Hippocampal formation (tissue), 2 donors: ENCODE measurements around the gene GEMIN5.
A peak's percentile ranks its signal among the peaks of the same experiment; 100 is the strongest.

Experiments
- DNase-seq, 2 donors: peaks; one replicate each; lab custom pipeline; 2025; lab: John Stamatoyannopoulos, UW

The GEMIN5 gene

GRCh38 chr5:154850255-154851062 lies 87.6 kb downstream of the GEMIN5 start, which contains the start of gene FAXDC2:
Gene FAXDC2, minus strand, starts transcription at chr5:154850603. Its CDS starts 12,425 bp downstream, at chr5:154838178.
- DNase-seq: peak; percentile 80 to 84

GRCh38 chr5:154849791-154850201 lies 88.2 kb downstream of the GEMIN5 start:
- DNase-seq: peak in 1 of 2 donors; percentile 68

GRCh38 chr5:154849264-154849785 lies 88.7 kb downstream of the GEMIN5 start:
- DNase-seq: peak in 1 of 2 donors; percentile 68

- DNase-seq: no peak
These were observed 93.2 kb downstream of the GEMIN5 start for GRCh38 chr5:154844809-154845208.

- no peak for DNase-seq
These were observed 95.1 kb downstream of the GEMIN5 start for GRCh38 chr5:154842689-154843530.

GRCh38 chr5:154841273-154841661 lies 96.7 kb downstream of the GEMIN5 start:
- DNase-seq: no peak

GRCh38 chr5:154840435-154841272 lies 97.4 kb downstream of the GEMIN5 start:
- DNase-seq: no peak
